Hepatic stellate cell (primary cell): ENCODE data around the gene ATG5.
"Not testable (repeated sequence)": the region's sequence is repeated elsewhere in the genome, so short reads cannot be mapped to it uniquely, and the experiment has no call there.

Source experiments
- DNase-seq: peaks from one replicate; pipeline ENCODE4 v3.0.0; 2011; ENCODE audit warnings: low spot score

The ATG5 gene

DNA sequence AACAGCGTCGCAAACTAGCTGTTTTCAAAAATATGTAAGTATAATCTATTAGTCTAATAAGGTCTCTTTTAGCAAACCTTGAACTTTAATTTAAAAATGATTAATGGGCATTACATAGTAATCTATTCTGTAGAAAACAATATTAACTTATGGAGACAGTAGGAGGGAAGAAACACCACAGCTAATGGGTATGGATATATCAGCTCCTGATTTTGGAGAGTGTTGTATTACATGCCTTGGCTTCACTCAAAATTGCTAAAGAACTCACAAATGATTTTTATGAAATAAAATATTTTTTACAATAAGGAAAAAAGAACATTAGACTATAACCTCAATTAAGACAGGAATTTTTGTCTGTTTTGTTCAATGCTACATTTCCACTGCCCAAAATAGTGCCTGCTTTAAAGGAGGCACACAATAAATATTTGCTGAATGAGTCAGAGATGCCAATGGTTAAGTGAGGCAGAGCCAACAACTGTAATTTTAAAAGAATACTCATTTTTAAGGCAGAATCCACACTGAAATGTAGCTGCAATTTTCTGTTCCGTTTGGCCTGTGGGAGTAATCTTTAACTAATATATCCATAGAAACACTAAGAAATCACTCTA is 15.7 kb downstream of the ATG5 start:
- DNase-seq, result peak; percentile 15

DNA sequence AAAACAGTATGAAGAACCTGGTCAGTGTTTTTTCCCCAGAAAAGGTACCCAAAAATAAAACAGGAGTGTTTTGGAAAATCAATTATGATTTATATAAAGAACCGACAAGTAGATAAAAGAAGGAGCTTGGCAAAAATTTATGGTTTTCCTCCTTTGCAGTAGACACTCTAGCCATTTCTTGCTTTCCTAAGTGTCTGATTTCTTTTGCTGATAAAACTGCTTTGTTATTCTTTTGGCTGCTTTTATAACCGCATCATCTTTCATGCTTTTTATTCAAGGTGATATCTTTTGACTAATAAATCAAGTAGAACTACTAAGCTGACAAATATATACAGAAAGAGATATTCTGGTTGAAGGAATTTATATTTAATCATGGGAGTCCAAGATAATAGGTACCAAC is 16.6 kb downstream of the ATG5 start:
- no peak for DNase-seq

DNA sequence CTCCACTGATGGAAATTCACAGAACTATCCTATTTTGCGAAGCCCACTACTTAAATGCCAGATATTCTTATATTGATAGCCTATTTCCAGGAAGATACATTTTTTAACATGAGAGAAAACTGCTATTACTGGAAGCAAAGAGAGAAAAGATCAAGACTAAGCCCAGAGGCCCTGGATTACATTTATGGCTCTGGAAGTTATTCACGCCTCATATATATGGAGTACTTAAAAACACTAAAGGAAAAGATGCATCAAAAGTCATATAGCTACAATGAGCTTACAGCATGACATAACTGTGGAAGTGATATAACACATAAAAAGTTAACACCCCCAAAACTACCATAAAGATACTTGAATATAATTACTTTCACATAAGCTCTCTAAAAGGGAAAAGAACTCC is 19.8 kb downstream of the ATG5 start:
- no peak for DNase-seq

DNA sequence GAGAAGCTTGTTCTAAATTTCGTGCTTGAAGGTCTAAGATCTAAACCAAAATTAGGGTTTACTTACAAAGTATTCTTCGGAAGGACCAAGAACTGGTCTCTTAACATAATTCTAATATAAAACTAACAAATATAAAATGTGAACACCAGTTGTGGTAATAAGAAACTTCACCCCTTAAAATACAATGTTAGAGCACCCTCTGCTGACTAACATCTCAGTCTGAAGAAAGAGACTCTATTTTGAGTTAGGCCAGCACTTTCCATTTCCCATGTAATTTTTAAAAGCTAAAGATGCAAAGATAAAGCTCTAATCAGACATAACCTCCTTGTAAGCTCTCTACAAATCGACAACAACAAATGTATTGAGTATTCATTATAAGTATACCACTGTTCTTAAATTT is 24.6 kb downstream of the ATG5 start:
- peak; percentile 7 for DNase-seq

DNA sequence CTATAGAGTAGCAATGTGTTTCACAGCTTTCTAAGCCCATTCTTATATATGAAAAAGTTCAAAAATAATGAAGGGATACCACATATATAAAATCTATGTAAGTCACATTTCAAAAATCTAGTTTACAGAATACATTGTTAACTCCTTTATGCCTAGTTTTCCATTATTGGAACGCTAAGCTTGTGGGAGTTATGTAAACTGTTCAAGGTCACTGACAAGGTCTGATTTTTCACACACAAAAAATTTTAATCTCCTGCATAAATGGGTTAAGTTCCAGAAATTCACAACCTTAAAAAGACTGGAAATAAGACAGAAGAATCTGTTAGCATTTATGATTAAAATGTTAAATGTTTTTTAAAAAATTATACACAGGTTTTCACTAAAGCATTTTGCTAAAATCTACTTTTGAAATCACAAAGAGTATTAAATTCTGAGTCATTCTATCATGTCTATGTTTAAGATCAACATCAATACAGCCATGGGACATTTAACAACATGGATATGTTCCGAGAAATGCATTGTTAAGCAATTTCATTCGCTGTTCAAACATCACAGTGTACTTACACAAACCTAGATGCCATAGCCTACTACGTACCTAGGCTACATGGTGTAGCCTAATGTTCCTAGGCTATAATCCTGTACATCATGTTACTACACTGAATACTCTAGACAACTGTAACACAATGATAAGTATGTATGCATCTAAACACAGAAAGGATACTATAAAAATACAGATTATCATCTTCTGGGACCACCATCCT is 25.4 kb downstream of the ATG5 start:
- no peak for DNase-seq

DNA sequence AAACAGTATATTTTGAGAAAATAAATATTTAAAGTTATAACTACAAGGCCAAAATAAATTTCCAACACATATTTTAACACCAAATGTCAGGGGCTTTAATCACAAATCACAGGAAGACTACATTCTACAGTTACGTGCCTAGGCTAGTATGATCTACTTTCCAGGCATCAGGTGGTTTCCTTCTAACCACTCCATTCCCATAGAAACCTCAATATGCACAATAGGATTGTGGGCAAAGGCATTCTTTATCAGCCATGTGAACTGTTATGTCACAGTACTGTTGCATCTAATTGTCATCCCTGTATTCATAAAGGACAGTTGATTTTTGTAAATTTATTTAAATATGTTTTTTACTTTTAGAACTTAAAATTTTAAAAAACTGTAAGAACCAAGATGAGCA is 32.4 kb downstream of the ATG5 start:
- no peak for DNase-seq

DNA sequence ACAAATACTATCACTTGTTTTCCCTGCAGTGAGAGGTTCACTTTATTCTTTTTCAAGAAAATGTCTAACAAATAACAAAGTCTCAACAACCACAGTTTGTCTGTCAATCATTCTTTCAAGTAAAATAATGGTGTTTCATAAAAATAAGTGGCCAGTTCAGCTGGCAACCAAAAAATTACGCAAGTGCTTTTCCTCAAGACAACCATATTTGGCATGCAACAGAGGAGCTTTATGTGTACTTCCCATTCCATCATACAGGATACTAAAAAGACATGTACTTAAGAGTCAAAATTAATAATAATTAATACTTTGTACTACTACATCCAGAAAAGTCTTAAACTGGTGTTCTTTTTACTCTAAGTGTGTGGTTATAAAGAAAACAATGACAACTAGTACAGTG is 34.6 kb downstream of the ATG5 start:
- DNase-seq, result no peak

DNA sequence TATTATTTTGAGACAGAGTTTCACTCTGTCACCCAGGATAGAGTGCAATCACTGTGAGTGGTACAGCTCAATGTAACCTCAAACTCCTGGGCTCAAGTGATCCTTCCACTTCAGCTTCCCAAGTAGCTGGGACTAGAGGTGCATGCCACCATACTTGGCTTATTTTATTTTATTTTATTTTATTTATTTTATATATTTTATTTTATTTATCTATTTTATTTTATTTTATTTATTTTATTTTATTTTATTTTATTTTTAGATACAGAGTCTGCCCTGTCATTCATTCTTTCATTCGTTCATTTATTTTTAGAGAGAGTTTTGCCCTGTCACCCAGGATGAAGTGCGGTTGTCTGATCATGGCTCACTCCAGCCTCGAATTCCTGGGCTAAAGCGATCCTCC is 35.5 kb downstream of the ATG5 start:
- no peak for DNase-seq

DNA sequence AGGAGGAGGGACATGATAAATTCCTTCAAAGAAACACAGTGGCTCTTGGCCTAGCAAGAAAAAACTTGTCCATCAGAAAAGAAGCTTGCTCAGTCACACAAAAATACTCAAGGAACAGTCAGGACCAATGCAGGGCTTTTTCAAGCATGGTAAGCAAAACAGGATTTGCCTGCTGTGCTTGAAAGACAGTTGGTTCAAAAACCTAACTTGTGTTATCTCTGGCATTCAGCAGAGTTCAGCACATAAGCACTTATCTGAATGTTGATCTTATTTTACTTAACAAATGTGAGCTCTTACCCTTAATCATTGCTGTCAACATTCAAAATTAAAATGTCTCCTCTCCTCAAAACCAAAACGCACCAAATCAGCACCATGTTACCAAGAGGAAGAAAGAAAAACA is 38.3 kb downstream of the ATG5 start:
- no peak for DNase-seq

DNA sequence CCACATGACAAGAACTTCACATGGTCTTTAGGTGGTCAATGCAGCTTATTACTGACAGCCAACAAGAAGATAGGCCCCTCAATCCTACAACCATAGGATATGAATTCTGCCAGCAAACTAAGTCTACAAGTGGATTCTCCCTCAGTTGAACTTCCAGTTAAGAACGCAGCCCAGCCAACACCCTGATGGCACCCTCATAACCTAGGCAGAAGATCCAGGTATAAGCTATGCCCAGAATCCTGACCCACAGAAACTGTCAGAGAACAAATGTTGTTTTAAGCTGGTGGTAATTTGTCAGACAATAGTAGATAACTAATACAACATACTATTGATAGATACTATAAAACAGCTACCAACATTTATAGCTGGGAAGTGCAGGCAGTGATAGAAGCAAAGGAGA is 38.8 kb downstream of the ATG5 start:
- no peak for DNase-seq

DNA sequence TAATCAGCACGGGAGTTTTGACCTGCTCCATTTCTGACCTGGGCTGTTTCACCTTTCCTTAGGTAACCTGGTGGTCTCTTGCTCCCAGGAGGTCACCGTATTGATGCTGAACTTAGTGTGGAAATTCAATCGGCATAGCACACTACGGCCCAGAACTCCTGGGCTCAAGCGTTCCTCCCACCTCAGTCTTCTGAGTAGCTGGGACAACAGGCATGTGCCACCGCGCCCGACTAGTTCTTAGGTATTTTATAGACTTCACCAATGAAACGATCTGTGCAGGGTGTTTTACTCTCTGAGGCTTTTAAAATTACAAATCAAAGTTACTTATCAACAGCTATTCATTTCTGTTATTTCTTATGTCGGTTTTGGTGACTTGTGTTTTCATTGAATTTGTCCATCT is 42.1 kb downstream of the ATG5 start:
- DNase-seq, result no peak

DNA sequence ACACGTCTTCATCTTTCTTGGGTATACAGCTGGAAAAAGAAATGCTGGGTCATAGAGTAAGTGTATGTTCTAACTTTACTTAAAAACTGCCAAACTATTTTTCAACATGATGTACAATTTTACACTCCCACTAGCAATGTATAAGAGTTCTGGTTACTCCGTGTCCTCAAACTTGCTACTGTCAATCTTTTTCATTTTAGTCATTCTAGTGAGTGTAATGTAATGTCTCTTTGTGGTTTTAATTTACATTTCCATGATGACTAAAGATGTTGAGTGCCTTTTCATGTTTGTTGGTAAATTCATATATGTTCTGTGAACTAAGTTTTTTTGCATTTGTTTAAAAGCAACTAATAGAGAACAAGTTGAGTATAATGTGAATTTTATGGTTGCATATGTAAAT is 43.9 kb downstream of the ATG5 start:
- DNase-seq, result no peak

DNA sequence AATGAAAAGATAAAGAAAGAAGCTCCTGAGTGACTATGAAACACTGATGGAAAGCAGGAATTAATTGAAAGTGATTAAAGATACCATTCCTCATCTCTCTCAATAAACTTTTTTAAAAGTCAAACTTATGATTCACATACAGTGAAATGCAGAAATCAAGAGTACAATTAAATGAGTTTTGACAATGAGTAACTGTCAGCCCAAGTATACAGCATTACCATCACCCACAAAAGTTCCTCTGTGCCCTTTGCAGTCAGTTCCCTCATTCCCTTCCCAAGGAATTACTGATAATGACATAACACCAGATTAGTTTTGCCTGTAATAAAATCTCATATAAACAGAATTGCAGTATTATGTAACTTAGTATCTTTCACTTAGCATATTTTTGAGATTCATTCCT is 44.5 kb downstream of the ATG5 start:
- DNase-seq, result no peak

DNA sequence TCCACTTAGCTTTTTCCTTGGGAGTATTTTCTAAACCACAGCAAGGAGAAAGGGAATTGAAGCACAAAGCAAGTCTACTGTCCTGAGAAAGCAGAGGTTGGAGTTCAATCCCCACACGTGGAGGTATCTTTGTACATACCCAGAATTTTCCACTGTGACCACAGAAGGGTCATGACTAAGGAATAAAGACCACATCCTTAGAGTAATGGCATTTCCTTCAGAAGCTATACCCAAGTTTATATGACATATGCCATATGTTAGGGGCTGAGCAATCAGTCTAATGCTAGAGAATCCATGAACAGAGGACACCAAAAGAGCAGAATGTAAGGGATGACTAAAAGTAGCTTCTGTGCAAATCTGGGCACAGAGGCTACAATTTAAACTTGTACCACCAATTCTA is 46.4 kb downstream of the ATG5 start:
- peak; percentile 15 for DNase-seq

DNA sequence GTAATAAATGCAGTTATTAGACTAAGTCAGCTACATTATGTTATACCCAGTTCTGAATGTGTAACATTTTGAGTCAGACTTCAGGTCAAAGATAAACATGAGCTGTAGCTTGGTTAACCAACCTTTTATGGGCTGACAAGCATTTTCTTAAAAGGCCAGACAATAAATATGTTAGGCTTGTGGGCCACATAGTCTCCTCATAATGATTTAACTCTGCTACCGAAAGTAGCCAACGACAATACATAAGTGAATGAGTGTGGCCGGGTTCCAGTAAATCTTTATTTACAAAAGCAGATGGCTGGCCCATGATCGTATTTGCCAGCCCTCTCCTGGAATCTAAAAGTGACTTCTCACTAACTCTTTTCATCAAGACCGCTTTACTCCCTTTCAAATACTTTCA is 49.9 kb downstream of the ATG5 start:
- no peak for DNase-seq

DNA sequence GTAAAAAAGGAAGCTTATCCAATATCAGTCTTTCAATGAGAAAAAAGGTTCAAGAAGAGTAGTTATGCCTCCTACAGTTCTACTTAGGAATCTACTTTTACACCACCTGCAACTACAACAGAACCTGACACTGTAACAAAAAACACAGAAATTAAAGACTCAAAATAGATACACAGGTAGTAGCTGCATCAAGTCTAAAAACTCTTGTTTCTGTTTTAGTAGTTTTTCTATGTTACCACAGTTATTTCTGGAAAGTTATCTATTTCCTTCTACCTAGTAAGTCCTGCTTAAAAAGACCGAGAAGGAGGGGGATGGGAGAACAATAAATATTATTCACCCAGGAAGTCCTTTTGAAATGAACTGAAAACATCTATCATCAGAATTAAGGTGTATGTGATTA is 52.5 kb downstream of the ATG5 start:
- DNase-seq, result no peak

DNA sequence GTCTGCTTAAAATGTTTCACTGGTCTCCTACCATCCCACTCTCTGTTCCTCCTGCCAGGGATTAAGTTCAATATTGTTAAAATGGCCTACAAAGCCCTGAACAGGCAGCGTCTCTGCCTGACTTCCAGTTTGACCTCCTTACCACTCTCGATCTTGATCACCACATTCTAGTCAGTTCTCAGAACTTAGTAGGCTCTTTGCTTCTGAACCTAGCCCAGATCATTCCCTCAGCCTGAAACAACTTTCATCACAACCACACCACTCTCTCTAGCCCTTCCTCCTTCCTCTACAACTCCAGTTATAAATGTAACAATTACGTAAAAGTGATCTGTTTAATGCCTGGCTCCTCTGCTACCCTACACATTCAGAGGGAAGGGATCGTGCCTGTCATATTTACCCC is 53.3 kb downstream of the ATG5 start:
- no peak for DNase-seq

DNA sequence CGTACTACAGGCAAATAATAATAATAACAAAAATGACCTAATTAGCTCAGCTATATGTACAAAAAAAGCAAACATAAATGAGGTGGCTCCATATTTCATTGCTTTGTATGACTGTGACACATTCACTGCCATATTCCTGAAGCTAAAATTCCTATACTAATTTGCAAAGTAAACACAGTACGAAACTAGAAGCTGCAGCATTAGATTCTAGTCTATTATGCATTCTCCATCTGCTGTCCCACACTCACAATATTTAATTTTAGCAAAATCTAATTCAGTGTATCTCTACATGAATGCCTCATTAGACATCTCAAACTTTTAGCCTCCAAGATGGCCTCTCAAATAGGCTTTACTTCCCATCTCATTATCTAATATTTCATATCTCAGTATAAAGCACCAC is 55.1 kb downstream of the ATG5 start:
- DNase-seq, result no peak

DNA sequence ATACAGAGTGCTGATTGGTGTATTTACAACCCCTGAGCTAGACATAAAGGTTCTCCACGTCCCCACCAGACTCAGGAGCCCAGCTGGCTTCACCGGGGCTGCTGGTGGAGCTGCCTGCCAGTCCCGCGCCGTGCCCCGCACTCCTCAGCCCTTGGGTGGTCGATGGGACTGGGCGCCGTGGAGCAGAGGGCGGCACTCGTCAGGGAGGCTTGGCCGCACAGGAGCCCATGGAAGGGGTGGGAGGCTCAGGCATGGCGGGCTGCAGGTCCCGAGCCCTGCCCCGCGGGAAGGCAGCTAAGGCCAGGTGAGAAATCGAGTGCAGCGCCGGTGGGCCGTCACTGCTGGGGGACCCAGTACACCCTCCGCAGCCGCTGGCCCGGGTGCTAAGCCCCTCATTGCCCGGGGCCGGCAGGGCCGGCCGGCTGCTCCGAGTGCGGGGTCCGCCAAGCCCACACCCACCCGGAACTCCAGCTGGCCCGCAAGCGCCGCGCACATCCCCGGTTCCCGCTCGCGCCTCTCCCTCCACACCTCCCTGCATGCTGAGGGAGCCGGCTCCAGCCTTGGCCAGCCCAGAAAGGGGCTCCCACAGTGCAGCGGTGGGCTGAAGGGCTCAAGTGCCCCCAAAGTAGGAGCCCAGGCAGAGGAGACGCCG is 56.2 kb downstream of the ATG5 start:
- not testable (repeated sequence) for DNase-seq

DNA sequence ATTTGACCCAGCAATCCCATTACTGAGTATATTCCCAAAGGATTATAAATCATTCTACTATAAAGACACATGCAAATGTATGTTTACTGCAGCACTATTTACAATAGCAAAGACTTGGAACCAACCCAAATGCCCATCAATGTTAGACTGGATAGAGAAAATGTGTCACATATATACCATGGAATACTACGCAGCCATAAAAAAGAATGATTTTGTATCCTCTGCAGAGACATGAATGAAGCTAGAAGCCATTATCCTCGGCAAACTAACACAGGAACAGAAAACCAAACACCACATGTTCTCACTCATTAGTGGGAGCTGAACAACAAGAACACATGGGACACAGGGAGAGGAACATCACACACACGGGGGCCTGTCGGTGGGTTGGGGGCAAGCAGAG is 57.1 kb downstream of the ATG5 start:
- DNase-seq, result not testable (repeated sequence)

DNA sequence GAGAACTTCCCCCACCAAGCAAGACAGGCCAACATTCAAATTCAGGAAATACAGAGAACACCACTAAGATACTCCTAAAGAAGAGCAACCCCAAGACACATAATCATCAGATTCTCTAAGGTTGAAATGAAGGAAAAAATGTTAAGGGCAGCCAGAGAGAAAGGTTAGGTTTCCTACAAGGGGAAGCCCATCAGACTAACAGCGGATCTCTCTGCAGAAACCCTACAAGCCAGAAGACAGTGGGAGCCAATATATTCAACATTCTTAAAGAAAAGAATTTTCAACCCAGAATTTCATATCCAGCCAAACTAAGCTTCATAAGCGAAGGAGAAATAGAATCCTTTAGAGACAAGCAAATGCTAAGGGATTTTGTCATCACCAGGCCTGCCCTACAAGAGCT is 61.1 kb downstream of the ATG5 start:
- DNase-seq, result not testable (repeated sequence)

DNA sequence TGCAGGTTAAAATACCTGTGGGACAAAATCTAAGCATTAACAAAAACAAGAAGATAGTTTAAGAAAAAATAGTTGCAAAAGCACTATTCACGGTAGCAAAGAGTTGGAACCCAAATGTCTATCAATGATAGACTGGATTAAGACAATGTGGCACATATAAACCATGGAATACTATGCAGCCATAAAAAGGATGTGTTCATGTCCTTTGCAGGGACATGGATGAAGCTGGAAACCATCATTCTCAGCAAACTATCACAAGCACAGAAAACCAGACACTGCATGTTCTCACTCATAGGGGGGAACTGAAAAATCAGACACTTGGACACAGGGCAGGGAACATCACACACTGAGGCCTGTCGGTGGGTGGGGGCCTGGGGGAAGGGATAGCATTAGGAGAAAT is 65.8 kb downstream of the ATG5 start:
- not testable (repeated sequence) for DNase-seq

DNA sequence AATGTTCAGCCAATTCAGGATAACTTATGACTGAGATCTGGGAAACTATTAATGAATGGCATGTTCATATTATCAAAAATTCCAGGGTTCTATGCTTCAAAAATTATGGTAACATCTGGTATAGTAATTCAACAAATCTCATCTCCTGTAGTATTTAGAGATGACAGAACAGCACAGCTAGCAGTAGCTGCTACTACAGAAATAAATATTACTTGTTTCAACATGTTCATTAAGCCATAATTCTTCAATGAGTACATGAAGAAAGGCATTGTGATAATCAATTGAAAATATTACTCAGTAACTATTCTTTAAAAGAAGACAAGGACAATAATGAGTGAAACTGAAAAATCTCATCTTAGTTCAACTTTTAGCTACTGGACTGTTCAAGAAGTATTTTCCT is 66.8 kb downstream of the ATG5 start:
- no peak for DNase-seq

DNA sequence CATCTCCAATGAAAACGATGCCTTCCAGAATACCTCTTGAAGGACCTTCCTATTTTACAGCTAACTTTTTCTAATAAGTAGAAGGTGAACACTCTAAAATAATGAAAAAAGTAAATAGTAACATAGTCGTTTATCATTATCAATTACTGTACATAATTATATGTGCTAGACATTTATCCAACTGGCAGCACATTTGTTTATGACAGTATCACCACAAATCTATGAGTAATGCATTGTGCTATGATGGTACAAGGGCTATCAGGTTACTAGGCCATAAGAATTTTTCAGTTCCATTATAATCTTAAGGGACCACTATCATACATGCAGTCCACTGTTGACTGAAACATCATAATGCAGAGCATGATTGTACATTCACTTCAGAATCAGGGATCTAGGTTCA is 68.4 kb downstream of the ATG5 start:
- no peak for DNase-seq
